ENCODE measurements around the gene ANKRD24.
A peak's percentile ranks its signal among the peaks of the same experiment; 100 is the strongest.
"Not testable (repeated sequence)": the region's sequence is repeated elsewhere in the genome, so short reads cannot be mapped to it uniquely, and the experiment has no call there.

ANKRD24 gene

GRCh38 chr19:4256563-4256962 is 74.1 kb downstream of the ANKRD24 start:
- no peak for DNase-seq (ENCODE audit: low read depth, low spot score)
- H3K4me3 ChIP-seq (ENCODE audit: low read length): no peak overlapping the region

- DNase-seq (ENCODE audit: low read depth, low spot score): no peak
- H3K4me3 ChIP-seq (ENCODE audit: low read length): no peak overlapping the region
Observed at GRCh38 chr19:4257025-4257424, 74.5 kb downstream of the ANKRD24 start.

DNA sequence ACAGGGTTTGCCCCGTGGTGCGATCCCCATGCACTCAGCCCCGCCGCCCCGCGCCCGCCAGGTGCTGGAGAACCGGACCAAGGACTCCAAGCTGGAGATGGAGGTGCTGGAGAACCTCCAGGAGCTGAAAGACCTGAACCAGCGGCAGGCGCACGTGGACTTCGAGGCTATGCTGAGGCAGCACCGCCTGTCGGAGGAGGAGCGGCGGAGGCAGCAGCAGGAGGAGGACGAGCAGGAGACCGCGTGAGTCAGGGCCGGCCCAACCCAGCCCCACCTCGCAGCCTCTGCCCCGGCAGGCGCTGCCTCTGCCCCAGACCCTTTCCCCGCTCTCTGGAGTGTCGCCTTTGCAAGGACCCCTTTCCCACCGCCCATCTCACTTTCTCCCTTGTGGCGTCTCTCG is 75.7 kb downstream of the ANKRD24 start:
- DNase-seq (ENCODE audit: low read depth, low spot score): no peak
- H3K4me3 ChIP-seq (ENCODE audit: low read length): no peak overlapping the region

DNA sequence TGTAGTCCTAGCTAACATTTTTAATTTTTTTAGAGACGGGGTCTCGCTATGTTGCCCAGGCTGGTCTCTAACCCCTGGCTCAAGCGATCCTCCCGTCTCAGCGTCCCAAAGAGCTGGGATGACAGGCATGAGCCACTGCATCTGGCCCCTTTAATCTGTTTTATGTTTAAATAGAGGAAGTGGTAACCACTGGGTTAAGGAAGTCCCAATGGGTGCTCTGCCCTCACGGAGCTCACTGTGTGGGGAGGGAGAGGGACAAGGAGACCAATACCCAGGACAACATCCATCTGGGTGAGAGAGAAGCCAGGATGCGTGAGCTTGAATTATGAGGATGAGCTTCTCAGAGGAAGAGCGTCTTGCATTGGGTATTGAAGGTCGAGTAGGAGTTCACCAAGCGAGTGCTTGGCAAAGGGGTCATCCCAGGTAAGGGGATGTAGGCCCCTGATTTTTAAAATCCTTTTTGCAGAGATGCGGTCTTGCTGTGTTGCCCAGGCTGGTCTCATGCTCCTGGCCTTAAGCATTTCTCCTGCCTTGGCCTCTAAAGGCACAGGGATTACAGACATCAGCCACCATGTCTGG is 78.2 kb downstream of the ANKRD24 start:
- DNase-seq (ENCODE audit: low read depth, low spot score): no peak
- H3K4me3 ChIP-seq (ENCODE audit: low read length): no peak overlapping the region

DNA sequence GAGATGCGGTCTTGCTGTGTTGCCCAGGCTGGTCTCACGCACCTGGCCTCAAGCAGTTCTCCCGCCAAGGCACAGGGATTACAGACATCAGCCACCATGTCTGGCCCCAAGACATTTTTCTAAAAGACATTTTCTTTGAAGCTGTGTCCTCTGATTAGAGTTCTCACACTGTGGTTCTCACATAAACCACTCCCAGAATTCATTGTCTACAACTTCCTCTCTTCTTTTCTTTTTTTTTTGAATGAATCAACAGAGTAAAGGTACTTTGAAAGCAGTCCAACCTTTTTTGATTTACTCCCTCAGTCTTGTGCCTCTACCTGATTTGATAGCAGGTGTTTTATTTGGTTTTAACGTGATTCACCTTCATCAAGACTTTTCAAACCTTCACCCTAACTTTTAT is 82.3 kb downstream of the ANKRD24 start:
- no peak for DNase-seq (ENCODE audit: low read depth, low spot score)
- H3K4me3 ChIP-seq (ENCODE audit: low read length): no peak overlapping the region

- no peak for DNase-seq (ENCODE audit: low read depth, low spot score)
- no peak overlapping the region for H3K4me3 ChIP-seq (ENCODE audit: low read length)
Observed at GRCh38 chr19:4266253-4267000, 83.9 kb downstream of the ANKRD24 start.

DNA sequence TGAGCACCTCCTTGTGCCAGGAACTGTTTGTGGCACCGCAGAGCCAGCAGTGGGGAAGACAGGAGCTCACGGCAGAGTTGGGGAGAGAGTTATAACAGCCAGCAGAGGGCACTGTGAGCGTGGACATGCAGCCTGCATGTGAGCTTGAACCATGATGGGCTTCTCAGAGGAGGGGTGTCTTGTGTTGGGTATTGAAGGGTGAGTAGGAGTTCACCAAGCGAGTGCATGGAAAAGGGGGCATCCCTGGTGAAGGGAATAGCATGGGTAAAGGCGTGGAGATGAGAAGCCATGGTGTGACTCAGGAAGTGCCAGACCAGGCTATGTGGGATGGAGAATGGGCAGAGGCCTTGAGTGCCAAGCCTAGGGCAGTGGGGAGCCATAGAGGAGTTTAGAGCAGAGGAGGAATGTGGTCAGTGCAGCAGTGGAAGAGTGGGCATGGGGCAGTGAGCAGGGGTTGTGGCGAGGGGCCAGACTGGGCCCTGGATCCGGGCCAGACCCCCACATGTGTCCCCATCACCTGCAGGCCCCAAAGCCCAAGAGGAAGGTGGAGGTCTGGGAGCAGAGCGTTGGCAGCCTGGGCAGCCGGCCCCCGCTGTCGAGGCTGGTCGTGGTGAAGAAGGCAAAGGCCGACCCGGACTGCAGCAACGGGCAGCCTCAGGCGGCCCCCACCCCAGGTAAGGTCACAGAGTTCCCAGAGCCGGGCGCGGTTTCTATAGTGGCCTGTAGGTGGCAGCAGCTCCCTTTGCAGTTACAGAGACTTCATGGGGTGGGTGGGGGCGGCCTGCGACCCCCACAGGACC is 84.8 kb downstream of the ANKRD24 start:
- no peak overlapping the region for H3K4me3 ChIP-seq (ENCODE audit: low read length)
- peak; percentile 65 for DNase-seq (ENCODE audit: low read depth, low spot score)

GRCh38 chr19:4267901-4268815 is 85.7 kb downstream of the ANKRD24 start:
- H3K4me3 ChIP-seq (ENCODE audit: low read length): no peak overlapping the region
- DNase-seq (ENCODE audit: low read depth, low spot score): no peak

- DNase-seq (ENCODE audit: low read depth, low spot score): no peak
- no peak overlapping the region for H3K4me3 ChIP-seq (ENCODE audit: low read length)
Observed at GRCh38 chr19:4268816-4269430, 86.4 kb downstream of the ANKRD24 start.

- no peak for DNase-seq (ENCODE audit: low read depth, low spot score)
- H3K4me3 ChIP-seq (ENCODE audit: low read length): no peak overlapping the region
Observed at GRCh38 chr19:4272894-4273293, 90.4 kb downstream of the ANKRD24 start.

DNA sequence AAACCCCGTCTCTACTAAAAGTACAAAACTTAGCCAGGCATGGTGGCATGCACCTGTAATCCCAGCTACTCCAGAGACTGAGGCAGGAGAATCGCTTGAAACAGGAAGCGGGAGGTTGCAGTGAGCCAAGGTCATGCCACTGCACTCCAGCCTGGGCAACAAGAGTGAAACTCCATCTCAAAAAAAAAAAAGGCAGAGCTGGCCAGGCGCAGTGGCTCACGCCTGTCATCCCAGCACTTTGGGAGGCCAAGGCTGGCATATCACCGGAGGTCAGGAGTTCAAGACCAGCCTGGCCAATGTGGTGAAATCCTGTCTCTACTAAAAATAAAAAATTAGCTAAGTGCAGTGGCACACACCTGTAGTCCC is 91.8 kb downstream of the ANKRD24 start:
- not testable (repeated sequence) for DNase-seq (ENCODE audit: low read depth, low spot score); H3K4me3 ChIP-seq (ENCODE audit: low read length)
